ENCODE results near the gene PLA2G3. TPM values are rescaled to one million over a fixed set of nuclear protein-coding genes. Genes with fewer than 3 reads are reported as not detected.

PLA2G3 gene
- total RNA-seq, 1 experiment from 2014 or later: 8.2 TPM

DNA sequence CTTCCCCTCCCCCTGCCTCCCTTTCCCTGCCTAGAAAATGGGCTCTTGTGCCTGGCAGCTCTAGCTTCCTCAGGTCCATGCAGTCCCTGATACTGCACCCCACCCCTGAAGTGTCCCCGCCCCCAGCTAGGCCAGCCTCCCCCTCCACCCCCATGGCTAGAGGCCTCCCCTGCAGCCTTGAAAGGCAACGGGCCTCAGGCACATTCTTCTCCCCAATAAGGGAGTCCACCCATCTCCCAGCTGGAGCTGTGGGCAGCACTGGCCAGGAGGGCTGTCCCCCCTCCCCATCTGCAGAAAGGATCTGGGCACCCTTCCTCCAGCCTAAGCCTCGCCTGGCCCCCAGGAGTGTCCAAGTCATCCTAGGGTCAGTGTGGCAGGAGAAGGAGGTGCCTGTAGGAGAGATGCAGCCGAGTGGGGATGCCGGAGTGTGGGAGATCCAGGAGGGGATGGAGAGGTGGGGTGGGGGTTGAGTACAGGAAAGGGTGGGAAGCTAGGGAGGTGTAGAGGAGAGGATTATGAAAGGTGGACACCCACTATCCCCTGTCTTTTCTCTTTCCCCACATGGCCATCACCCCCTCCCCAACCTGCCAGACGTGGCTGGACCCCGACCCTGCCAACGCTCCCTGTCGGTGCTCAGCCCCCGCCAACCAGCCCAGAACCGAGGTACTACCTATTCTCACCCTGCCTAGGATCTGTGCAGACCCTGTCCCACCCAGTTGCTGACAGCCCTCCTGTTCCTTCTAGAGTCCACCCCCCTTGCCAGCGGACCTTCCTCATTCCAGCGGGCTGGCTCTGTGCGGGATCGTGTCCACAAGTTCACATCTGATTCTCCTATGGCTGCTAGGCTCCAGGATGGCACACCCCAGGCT, 49.9 kb downstream of the PLA2G3 start:
- TF ChIP-seq, protein P1, sequence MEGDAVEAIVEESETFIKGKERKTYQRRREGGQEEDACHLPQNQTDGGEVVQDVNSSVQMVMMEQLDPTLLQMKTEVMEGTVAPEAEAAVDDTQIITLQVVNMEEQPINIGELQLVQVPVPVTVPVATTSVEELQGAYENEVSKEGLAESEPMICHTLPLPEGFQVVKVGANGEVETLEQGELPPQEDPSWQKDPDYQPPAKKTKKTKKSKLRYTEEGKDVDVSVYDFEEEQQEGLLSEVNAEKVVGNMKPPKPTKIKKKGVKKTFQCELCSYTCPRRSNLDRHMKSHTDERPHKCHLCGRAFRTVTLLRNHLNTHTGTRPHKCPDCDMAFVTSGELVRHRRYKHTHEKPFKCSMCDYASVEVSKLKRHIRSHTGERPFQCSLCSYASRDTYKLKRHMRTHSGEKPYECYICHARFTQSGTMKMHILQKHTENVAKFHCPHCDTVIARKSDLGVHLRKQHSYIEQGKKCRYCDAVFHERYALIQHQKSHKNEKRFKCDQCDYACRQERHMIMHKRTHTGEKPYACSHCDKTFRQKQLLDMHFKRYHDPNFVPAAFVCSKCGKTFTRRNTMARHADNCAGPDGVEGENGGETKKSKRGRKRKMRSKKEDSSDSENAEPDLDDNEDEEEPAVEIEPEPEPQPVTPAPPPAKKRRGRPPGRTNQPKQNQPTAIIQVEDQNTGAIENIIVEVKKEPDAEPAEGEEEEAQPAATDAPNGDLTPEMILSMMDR (conservative IDR thresholded peaks at IDR 0.05): no peak
- Histone ChIP-seq H3K23ac (ENCODE audit: insufficient read length, low read depth, low read length) (no peak overlapping the region), H2BK12ac (ENCODE audit: insufficient read length, low read depth, low read length) (no peak overlapping the region), H3K14ac (ENCODE audit: insufficient read depth, low read length) (no peak overlapping the region), H3K9me3 (ENCODE audit: control insufficient read depth, low read depth, low read length) (no peaks in the 10 kb centered on the region), H4K91ac (ENCODE audit: insufficient read length, low read depth, low read length) (no peak overlapping the region), H3K27ac (ENCODE audit: insufficient read length, low read depth, low read length) (no peak overlapping the region), H3K23me2 (ENCODE audit: insufficient read length, low read depth, low read length, poor library complexity, severe bottlenecking) (no peaks in the 10 kb centered on the region), H4K8ac (replicated peaks; ENCODE audit: insufficient read length, low read depth, low read length) (no peak overlapping the region), H2BK120ac (ENCODE audit: low read depth, low read length, poor library complexity, severe bottlenecking) (no peak overlapping the region), H4K20me1 (ENCODE audit: control insufficient read depth, insufficient read depth, insufficient read length) (no peaks in the 10 kb centered on the region), H3K56ac (ENCODE audit: insufficient read length, low read depth, low read length) (no peak overlapping the region), H2BK20ac (ENCODE audit: low read depth, low read length, poor library complexity, severe bottlenecking) (no peak overlapping the region), H2BK5ac (ENCODE audit: insufficient read length, low read length) (no peak overlapping the region), H3K9ac (ENCODE audit: extremely low read depth, insufficient read length, low read length) (no peak overlapping the region), H3K18ac (ENCODE audit: insufficient read length, low read depth, low read length) (no peak overlapping the region), H2AK5ac (ENCODE audit: insufficient read length, low read length) (no peak overlapping the region), H3T11ph (ENCODE audit: low read length) (no peak overlapping the region), H3K4me2 (ENCODE audit: insufficient read depth, insufficient read length, low read length) (no peak overlapping the region), H2BK15ac (ENCODE audit: low read depth, low read length) (no peak overlapping the region), H3K79me1 (ENCODE audit: insufficient read depth, low read depth, low read length, poor library complexity, severe bottlenecking) (no peaks in the 10 kb centered on the region), H3K4me1 (ENCODE audit: insufficient read depth, low read length) (no peaks in the 10 kb centered on the region), H4K5ac (ENCODE audit: insufficient read length, low read depth, low read length) (no peak overlapping the region), H3K27me3 (ENCODE audit: insufficient read depth, low read length) (no peaks in the 10 kb centered on the region), H3K4ac (ENCODE audit: low read depth, low read length) (no peak overlapping the region), H3K79me2 (ENCODE audit: insufficient read depth, low read length) (no peaks in the 10 kb centered on the region), H2AFZ (ENCODE audit: low read length) (no peak overlapping the region)
- WGBS (ENCODE audit: extremely low coverage, insufficient read length, low lambda C conversion rate): no CpG with 5 or more reads among the region's 15 CpGs
- no peaks in the 10 kb centered on the region for H3K27me3 Mint-ChIP-seq (ENCODE audit: low read depth)
- no peaks in the 10 kb centered on the region for H3K9me3 Mint-ChIP-seq
- no peak overlapping the region for H3K27ac Mint-ChIP-seq
- no peak overlapping the region for H3K4me3 Mint-ChIP-seq
- H3K4me1 Mint-ChIP-seq: peaks cover 0 to 14% of the 10 kb centered on the region in 2 experiments; a peak in 3 of 4 replicates
- DNase-seq: no peak
- peaks cover 0 to 4% (median 0%) of the 10 kb centered on the region in 3 experiments; a peak in 2 of 7 replicates for H3K36me3 Mint-ChIP-seq (ENCODE audit: insufficient read depth in 1 of 3, low read depth in 3 of 3)
